Activated naive CD4-positive, alpha-beta T cell treated with anti-CD3 and anti-CD28 coated beads, Interleukin-2, amount 10 ng/mL, durations not matched to agents 5 hours and 36 hours (primary cell): ENCODE data around the gene FN3KRP. TPM values are rescaled to one million over a fixed set of nuclear protein-coding genes. Genes with fewer than 3 reads are reported as not detected.

ENCODE experiments used
- microRNA-seq: library from miRNA; unstranded; fragments of <30 nt; microRNA quantifications from one replicate; pipeline ENCODE4 v1.2.0, GENCODE V29; 2022; ENCODE audit warnings: borderline microRNAs expressed, borderline replicate concordance
- total RNA-seq, 2 experiments: library from RNA; stranded (reverse); gene quantifications; one replicate each; pipeline ENCODE4 v1.2.3, GENCODE V29; 2021

FN3KRP gene, protein sequence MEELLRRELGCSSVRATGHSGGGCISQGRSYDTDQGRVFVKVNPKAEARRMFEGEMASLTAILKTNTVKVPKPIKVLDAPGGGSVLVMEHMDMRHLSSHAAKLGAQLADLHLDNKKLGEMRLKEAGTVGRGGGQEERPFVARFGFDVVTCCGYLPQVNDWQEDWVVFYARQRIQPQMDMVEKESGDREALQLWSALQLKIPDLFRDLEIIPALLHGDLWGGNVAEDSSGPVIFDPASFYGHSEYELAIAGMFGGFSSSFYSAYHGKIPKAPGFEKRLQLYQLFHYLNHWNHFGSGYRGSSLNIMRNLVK
- total RNA-seq = 10 to 100 TPM; 31.5 to 32.3 TPM

DNA sequence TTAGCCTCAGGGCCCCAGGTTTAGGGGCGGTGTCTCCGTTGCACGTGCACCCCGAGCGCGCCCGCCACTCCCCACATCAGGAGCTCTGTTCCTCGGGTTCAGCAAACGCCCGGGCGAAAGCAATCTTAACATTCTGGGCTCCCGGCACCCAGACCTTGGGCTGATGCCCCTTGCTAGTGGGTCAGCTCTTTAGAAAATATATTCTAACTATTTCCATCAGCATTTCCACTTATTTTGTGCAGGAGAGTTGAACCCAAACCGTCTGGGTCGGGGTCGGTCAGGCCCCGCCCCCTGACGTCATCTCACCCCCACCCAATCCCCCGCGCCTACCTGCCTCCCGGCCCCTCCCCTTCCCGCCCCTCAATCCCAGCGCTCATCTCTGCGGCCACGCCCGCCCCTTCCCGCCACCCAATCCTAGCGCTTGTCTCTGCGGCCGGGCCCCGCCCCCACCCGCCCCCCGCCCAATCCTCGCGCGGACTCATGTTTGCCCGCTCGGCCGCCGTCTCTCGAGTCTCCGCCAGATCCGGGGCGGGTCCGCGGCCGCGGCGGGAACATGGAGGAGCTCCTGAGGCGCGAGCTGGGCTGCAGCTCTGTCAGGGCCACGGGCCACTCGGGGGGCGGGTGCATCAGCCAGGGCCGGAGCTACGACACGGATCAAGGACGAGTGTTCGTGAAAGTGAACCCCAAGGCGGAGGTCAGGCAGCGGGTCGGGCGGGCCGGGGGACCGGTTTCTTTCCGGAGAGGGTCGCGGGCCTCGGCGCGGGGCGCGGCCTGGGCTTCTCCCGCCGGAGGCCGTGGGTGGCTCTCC, at the start of gene FN3KRP:
Gene FN3KRP (plus strand): TSS at position 504 of the 808 bp plus-strand sequence. CDS start 50 bp downstream, at position 554.

DNA sequence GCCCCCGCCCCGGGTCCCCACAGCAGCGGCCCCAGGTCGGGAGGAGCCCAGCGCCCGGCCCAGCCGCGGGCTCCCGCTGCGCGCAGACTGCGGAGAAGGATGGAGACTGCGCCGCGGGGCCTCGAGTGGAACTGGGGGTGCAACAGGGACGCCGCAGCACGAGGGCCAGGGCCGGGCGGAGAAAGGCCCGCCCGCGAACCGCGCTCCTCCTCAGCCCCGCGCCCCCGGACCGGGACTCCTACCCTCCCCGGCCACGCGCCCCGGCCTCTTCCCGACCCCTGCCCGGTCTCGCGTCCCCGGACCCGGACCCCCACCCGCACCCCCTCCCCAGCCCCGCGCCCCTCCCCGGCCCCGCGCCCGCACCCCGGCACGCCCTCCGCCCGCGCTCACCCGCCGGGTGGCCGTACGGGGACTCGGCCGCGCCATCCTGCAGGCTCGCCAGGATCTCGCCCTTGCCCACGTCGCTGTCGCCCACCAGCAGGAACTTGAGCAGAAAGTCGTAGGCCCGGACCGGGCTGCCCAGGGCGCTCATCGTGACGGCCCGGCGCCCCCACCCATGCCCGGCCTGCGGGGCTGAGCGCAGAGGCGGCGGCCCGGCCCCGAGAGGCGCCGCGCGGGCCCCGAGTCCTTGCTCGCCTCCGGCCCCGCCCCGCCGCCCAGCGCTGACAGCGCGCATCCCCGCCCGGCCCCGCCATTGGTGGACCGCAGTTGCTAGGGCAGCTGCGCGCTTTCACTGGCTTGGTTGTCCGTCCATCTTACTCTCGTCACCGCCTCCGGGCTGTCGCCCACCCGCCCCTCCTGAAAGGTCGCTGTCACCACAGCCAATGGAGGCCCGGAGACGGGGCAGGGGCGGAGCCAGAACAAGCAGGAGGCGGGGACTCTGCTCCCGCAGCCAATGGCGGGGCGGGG, 18.2 kb upstream of the FN3KRP start, which contains the start of gene RAB40B:
Gene RAB40B (minus strand): TSS at position 634 of the 909 bp plus-strand sequence. CDS start 102 bp downstream, at position 532.

DNA sequence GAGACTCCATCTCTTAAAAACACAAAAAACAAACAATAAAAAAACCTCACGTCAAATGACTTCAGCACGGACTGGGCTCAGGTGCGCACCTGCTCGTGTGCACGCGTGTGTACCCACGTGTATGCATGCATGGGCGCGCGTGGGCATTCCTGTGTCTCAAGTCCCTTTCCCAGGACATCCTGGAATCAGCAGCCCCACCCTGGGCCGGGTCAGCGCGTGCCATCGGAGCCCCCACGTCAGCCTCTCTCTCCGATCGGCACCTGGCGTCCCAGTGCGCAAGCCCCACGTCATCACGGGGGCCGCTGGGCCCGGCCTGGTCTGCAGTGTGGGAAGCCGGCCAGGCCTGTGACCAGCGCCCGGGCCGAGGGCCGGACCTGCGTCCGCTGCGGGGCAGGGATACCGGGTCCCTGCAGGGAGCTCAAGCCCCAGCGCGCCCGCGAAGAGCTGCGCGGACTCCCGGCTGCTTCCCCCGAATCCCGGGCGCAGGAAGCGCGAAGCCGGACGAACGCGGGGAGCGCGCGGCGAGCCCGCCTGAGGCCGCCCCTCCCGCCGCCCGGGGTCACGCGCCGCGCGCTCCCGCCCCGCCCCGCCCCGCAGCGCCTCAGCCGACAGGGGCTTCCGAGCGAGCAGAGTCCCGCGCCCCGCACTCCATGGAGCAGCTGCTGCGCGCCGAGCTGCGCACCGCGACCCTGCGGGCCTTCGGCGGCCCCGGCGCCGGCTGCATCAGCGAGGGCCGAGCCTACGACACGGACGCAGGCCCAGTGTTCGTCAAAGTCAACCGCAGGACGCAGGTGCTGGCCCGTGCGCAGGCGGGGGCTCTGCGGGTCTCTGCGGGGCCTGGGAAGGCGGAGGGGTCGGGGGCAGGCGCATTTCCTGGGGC, 18.7 kb downstream of the FN3KRP start, which contains the start of gene FN3K:
Gene FN3K (plus strand): TSS at position 629 of the 880 bp plus-strand sequence. CDS start 22 bp downstream, at position 651.

DNA sequence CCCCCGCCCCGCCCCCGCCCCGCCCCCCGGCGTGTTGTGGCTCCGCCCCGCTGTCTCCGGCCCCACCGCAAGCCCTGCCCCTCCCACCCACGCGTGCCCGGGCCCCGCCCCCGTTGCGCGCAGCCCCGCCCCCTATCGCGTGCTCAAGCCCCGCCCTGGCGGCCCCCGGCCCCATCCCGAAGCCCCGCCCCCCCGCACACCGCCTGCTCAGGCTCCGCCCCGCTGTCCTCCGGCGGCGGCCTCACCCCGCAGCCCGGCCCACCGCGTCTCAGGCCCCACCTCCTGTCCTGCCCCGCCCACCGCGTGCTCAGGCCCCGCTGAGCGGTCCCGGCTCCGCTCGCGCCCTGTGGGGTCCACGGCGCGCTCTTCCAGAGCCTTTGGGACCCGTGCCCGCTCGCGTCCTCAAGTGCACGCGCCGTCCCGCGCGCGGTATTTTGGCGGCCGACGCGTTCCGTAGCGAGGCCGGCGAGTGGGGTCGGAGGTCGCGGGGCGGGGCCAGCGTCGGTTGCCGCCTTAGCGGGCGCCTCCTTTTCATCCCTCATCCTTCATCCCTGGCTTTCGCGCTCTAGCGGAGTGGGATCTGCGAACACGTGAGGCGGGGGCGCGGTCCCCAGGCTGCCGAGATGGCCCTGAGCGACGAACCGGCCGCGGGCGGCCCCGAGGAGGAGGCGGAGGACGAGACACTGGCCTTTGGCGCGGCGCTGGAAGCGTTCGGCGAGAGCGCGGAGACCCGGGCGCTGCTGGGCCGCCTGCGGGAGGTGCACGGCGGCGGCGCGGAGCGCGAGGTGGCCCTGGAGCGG, 35.3 kb downstream of the FN3KRP start, which contains the start of gene TBCD:
Gene TBCD (plus strand): TSS at position 495 of the 800 bp plus-strand sequence. CDS start 129 bp downstream, at position 624.

Small RNA genes within 50 kb of the gene (microRNA-seq; reads per million reads assigned to microRNA genes)
- not detected for gene MIR4525

Other genes with a start within 250 kb of the FN3KRP start
- gene FOXK2, start 197.0 kb upstream of the FN3KRP start, total RNA-seq = 10 to 100 TPM; 50.9 to 51.6 TPM
- gene WDR45B, start 68.3 kb upstream of the FN3KRP start, total RNA-seq = 10 to 100 TPM; 37.5 to 37.8 TPM
- gene RAB40B, start 18.0 kb upstream of the FN3KRP start, total RNA-seq = 1 to 10 TPM; 2.0 to 2.6 TPM
- gene FN3K, start 18.9 kb downstream of the FN3KRP start, total RNA-seq = 1 to 10 TPM; 4.7 to 5.9 TPM
- 100 to 1,000 TPM; 161 to 174 TPM for gene TBCD, start 35.4 kb downstream of the FN3KRP start, total RNA-seq
- gene ZNF750, start 123.3 kb downstream of the FN3KRP start, total RNA-seq = not detected